HG02870 (cell line): Measurements from ENCODE around the gene ZMYM2.
"Not testable (repeated sequence)": the region's sequence is repeated elsewhere in the genome, so short reads cannot be mapped to it uniquely, and the experiment has no call there.

Source experiments
- ATAC-seq: cut with Tn5 transposase; IDR thresholded peaks from one replicate; pipeline ENCODE4 v1.9.1; 2021; ENCODE audit warnings: mild to moderate bottlenecking, moderate library complexity; ENCODE audit not compliant: unreplicated experiment

The ZMYM2 gene

GRCh38 chr13:19982447-19983043 lies 24.0 kb downstream of the ZMYM2 start:
- no peak for ATAC-seq

GRCh38 chr13:19984430-19985218 lies 26.1 kb downstream of the ZMYM2 start:
- peak; percentile 80 for ATAC-seq

- no peak for ATAC-seq
These were observed 26.7 kb downstream of the ZMYM2 start for GRCh38 chr13:19985219-19985556.

GRCh38 chr13:19991531-19991930 lies 33.0 kb downstream of the ZMYM2 start:
- ATAC-seq, result no peak

- no peak for ATAC-seq
These were observed 34.5 kb downstream of the ZMYM2 start for GRCh38 chr13:19993024-19993423.

- ATAC-seq, result no peak
These were observed 40.4 kb downstream of the ZMYM2 start for GRCh38 chr13:19998960-19999359.

- no peak for ATAC-seq
These were observed 41.6 kb downstream of the ZMYM2 start for GRCh38 chr13:20000062-20000552.

- no peak for ATAC-seq
These were observed 43.1 kb downstream of the ZMYM2 start for GRCh38 chr13:20001366-20002190.

- no peak for ATAC-seq
These were observed 44.3 kb downstream of the ZMYM2 start for GRCh38 chr13:20002787-20003186.

- no peak for ATAC-seq
These were observed 47.7 kb downstream of the ZMYM2 start for GRCh38 chr13:20006206-20006605.

- ATAC-seq, result no peak
These were observed 57.2 kb downstream of the ZMYM2 start for GRCh38 chr13:20015763-20016162.

- ATAC-seq, result no peak
These were observed 58.3 kb downstream of the ZMYM2 start for GRCh38 chr13:20016649-20017364.

GRCh38 chr13:20017365-20017711 lies 58.8 kb downstream of the ZMYM2 start:
- ATAC-seq, result no peak

- peak; percentile 57 for ATAC-seq
These were observed 60.5 kb downstream of the ZMYM2 start for GRCh38 chr13:20019043-20019442.

- no peak for ATAC-seq
These were observed 66.2 kb downstream of the ZMYM2 start for GRCh38 chr13:20024702-20025101.

- no peak for ATAC-seq
These were observed 70.4 kb downstream of the ZMYM2 start for GRCh38 chr13:20028953-20029352.

GRCh38 chr13:20033486-20033885 lies 75.0 kb downstream of the ZMYM2 start:
- no peak for ATAC-seq

- no peak for ATAC-seq
These were observed 76.6 kb downstream of the ZMYM2 start for GRCh38 chr13:20035130-20035529.

GRCh38 chr13:20037908-20038307 lies 79.4 kb downstream of the ZMYM2 start:
- no peak for ATAC-seq

- ATAC-seq, result not testable (repeated sequence)
These were observed 84.1 kb downstream of the ZMYM2 start for GRCh38 chr13:20042603-20043002.
